DMS114 treated with DMSO at 0.1 percent for 48 hours (cell line): Measurements from ENCODE around the gene PPP2R2B.
"Not testable (repeated sequence)": the region's sequence is repeated elsewhere in the genome, so short reads cannot be mapped to it uniquely, and the experiment has no call there.

Experiments used
- DNase-seq: peaks from one replicate; lab custom pipeline; 2025; ENCODE audit not compliant: unreplicated experiment; lab: John Stamatoyannopoulos, UW

PPP2R2B gene

DNA sequence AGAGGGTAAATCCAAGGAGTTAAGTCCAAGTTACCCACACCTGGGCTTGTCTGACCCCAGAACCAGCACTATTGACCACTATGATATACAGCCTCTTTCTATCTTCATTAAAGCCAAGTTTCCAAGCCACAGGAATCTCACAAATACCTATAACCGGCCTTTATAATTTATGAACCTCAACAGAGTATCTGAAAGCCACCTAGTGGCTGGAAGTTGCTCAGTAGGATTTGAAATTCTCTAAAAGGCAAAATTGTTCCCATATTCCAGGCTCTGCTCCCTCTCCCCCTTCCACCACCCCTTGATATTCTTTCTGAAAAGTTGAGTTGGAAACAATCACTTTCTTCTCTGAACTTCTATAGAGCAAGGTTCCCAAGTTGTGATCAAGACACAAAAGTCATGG is 256.2 kb downstream of the PPP2R2B start:
- DNase-seq: no peak

DNA sequence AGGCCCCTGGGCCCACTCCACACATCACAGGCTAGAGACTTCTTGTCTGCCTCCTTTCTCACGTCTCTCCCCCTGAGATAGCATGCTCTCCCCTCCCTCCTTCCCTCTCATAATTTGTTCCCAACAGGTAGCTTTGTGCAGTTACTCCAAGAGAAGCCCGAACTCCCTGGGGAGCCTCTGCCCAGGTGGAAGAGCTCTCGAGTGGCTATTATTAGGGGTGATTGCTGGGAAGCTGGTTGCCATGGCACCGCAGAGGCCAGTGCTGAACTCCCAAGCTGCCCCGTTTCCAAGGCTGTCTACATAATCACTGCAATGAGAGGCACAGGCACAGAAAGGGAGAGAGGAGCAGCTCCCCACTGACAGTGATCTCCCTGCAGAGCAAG is 257.9 kb downstream of the PPP2R2B start:
- DNase-seq: no peak

- no peak for DNase-seq
These were observed 258.4 kb downstream of the PPP2R2B start for GRCh38 chr5:146620031-146620668.

GRCh38 chr5:146618434-146618833 is 260.1 kb downstream of the PPP2R2B start:
- DNase-seq: no peak

DNA sequence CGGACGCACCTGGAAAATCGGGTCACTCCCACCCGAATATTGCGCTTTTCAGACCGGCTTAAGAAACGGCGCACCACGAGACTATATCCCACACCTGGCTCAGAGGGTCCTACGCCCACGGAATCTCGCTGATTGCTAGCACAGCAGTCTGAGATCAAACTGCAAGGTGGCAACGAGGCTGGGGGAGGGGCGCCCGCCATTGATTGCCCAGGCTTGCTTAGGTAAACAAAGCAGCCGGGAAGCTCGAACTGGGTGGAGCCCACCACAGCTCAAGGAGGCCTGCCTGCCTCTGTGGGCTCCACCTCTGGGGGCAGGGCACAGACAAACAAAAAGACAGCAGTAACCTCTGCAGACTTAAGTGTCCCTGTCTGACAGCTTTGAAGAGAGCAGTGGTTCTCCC is 268.8 kb downstream of the PPP2R2B start:
- DNase-seq: not testable (repeated sequence)

- DNase-seq: no peak
These were observed 270.8 kb downstream of the PPP2R2B start for GRCh38 chr5:146607659-146608332.

GRCh38 chr5:146606893-146607292 is 271.7 kb downstream of the PPP2R2B start:
- DNase-seq: no peak

DNA sequence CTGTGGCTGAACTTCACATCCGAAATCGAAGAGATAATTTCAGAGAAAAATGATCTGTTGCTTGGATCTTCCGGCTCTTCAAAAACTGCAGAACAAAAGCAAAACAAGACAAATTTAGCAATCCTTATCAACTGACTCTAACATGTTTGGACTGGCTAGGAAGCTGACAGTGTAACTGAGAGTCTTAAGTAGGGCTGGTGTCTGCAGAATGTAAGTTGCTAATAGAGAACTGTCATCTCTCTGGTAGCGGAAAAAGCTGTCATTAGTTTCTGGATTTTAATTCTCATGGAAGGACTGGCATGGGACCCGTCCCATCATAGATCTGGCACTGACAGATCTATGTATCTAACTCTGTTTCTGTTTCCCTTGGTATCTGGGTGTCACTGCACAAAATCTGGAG is 278.2 kb downstream of the PPP2R2B start:
- no peak for DNase-seq

DNA sequence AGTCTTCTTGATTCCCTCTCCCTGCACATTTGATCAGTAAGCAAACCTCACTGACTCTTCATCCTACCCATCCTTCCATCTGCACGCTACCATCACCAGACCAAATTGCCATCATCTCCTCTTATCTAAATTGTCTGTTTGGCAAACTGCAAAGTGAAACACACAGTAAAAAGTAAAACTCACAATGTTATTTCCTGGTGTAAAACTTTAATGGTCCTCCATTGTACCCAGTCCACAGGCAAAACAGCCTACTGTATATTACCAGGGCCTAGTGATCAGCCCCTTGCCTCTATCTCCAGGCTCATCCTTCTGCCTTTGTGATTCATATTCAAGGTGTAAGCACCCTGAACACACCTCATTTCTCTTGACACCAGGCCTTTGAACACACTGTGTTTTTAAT is 279.3 kb downstream of the PPP2R2B start:
- no peak for DNase-seq

GRCh38 chr5:146595088-146595487 is 283.5 kb downstream of the PPP2R2B start:
- no peak for DNase-seq

DNA sequence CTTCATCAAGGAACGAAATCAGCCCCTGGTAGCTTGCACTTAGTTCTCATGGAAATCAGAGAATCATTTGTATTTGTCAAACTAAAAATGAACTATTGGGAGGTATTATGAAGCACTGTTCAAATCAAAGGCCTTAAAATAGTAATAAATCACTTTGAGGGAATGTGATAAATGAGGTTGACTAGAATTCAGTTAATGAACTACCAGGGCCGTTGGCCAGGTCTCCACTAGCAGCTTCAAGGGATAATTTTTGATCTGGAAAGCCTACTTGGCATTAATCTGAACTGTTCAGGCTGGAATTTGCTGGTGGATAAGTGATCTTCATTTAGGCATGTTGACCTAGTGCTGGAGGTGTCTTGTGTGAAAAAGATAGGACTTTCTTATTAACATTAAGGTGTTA is 286.2 kb downstream of the PPP2R2B start:
- no peak for DNase-seq

- no peak for DNase-seq
These were observed 289.6 kb downstream of the PPP2R2B start for GRCh38 chr5:146589028-146589345.

- no peak for DNase-seq
These were observed 290.1 kb downstream of the PPP2R2B start for GRCh38 chr5:146588331-146589027.

DNA sequence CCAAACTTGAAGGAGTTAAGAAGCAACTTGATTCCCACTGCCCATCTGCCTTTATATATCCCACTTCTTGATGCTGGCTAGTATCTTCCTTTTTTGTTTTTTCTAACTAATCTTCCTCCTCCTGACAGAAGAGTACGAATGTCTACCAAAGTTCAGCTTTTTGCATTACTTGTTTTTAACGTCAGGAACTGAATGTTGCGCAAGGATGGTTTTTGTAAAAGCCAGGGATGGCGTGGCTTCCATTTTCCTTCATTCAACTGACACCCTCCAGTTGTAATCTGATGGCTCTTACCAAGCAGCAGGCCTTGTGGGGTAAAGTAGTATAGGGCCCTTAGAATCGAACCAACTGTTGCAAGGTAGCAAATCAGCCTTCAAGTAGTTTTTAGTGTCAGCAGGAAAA is 291.8 kb downstream of the PPP2R2B start:
- no peak for DNase-seq

DNA sequence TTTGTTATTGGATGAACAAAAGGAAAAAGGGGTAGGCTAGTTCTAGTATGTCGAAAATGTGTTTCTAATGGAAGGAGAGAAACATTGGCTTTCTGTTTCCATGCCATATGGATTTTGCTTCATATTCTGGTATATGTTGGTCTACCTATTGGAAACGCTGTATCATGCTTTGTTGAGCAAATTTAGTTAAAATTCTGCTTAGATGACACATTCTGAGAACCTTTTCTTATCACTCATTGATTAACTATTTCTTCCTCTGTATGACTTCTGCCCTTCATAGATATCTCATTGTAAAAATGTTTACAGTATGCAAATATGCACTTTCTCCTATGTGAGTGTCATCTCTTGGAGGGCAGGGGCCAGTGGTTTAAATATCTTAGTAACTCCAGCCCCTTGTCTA is 293.8 kb downstream of the PPP2R2B start:
- DNase-seq: no peak

DNA sequence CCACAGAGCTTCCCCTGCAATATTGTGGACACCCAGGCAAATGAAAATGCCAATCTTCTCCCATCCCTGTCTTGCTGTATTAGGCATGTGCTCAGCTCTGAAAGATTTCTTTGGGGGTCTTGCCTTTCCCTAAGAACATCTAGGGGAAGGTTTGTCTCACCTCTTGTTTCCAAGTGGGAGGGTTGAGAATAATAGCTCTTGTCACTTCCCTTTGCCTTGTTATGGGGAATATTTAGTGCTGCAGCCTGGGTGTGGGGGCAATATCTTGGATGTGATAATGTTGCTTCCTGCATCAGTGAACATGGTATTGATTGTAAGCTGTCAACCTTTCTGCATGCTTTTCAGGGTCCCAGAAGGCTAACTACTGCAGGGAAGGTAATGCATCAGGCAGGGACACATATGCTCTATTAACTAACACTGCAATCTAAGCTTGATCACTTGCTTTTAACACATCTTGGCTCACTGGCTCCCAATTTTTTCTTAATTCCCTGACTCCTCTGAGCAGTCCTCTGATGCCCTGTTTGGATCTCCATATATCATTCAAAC is 296.4 kb downstream of the PPP2R2B start:
- DNase-seq: no peak

DNA sequence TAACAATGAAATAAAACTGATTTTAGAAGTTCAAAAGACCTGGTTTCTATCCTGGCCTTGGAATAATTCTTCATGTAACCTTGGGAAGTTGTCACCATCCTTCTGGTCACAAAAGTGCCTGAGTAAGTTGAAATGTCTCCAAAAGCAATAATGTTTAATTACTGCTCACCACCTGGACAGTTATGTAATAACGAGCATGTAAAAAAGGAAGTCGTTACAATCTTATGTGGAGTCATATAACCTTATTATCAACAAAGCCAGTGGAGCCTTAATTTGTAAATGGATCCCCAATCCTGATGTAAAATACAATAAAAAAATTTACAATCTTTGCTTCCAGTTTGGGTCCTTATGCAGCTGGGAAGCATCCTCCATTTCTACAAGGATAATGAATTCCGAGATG is 298.3 kb downstream of the PPP2R2B start:
- DNase-seq: no peak

DNA sequence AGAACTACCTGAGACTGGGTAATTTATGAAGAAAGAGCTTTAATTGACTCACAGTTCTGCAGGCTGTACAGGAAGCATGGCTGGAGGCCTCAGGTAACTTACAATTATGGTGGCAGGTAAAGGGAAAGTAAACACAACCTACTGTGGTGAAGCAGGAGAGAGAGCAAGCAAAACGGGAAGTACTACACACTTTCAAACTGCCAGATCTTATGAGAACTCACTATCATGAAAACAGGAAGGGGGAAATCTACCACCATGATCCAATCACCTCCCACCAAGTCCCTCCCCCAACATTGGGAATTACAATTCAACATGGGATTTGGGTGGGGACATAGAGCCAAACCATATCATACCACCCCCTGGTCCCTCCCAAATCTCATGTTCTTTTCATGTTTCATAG is 303.8 kb downstream of the PPP2R2B start:
- no peak for DNase-seq

GRCh38 chr5:146568161-146568560 is 310.4 kb downstream of the PPP2R2B start:
- no peak for DNase-seq

DNA sequence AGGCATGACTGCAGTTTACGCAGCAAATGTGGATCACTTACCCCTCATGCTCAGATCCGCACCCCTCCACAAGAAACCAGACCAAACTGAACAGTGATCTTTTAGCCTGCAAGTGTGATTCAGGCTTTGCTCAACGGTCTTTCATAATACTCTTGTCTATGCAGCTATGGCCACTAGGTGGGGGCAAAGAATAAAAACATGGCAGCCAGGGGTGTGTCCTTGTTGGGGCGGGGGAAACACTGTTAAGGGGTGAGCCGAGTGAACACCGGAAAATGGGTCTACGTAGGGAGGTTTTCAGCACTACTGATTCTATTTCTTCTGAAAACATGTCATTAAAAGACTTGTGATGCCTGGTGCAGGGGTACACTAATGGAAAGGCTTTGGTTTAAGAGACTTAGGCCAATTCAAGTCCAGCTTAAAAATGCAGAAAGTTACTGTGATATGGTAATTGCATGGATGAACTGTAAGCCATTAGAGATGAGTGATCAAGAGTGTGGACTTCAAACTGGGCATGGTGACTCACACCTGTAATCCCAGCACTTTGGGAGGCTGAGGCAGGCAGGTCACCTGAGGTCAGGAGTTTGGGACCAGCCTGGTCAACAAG is 312.7 kb downstream of the PPP2R2B start:
- DNase-seq: peak; percentile 57

DNA sequence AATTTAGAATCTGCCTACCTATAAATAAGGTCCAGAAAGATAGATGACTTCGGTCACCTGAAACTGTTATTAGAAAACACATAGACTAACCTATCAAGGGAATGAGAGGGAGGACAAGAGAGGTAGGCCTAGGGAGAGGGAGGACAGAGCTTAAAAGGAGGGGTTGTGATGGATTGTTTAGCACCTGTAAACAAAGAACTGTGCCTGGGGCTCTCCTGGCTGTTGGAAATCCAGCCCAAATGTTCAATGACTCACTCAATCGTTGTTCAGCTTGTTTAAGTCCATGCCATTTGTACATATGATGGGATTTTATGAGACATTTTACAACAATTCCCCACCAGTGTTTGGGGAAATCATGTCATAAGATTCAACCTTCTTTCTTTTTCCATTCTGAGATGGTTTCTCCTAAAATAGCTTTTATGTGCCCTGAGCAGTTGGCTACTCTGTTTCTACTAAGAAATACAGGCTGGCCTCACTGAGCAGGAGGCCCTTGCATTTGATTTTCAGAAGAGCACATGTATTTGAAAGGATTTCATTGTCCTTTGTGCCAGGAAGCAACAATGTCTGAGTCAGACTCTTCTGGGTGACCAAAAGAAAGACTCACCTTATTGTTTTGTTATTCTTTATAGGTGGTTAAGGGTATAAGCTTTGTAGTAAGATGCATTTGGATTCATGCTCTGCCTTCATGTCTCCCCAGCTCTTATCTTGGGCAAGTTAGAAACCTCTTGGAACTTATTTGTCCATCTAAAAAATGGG is 314.4 kb downstream of the PPP2R2B start:
- no peak for DNase-seq
